GM12892 (cell line): ENCODE results near the gene KREMEN1.

Experiments
- DNase-seq: peaks from one replicate; pipeline ENCODE4 v3.0.0; 2011; ENCODE audit not compliant: insufficient read length
- FAIRE-seq: peaks from 2 replicates; lab custom pipeline; 2011; peaks lifted over from hg19 to GRCh38; lab: Jason Lieb, UNC
- POLR2A ChIP-seq: IDR thresholded peaks from 2 replicates; pipeline ENCODE4 v1.6.1; 2011; ENCODE audit warnings: low read depth, low read length, control low read depth
- POLR2AphosphoS5 ChIP-seq: IDR thresholded peaks from 2 replicates; pipeline ENCODE4 v1.6.1; 2011; ENCODE audit warnings: low read depth, low read length, control low read depth
- TAF1 ChIP-seq: IDR thresholded peaks from 2 replicates; pipeline ENCODE4 v1.6.1; 2011; ENCODE audit warnings: low read depth, mild to moderate bottlenecking, control low read depth, low read length, borderline replicate concordance

KREMEN1 gene

DNA sequence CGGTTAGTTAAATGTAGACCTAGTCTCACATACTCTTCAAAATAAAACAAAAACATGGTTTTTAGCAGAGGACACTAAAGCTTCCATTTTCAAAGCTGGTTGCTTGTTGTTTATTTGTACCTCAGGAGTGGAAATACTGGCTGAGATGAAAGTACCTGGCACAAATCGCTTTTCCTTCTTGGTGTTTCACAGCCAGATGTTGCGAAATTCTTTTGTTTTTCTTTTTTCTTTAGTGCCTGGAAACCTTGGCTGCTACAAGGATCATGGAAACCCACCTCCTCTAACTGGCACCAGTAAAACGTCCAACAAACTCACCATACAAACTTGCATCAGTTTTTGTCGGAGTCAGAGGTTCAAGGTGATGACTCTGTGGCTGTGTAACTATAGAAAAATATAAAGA is 48.3 kb downstream of the KREMEN1 start:
- TF ChIP-seq POLR2AphosphoS5 (no peak), POLR2A (no peak), TAF1 (no peak)
- no peak for DNase-seq
- no peak for FAIRE-seq

GRCh38 chr22:29122041-29122440 is 49.2 kb downstream of the KREMEN1 start:
- DNase-seq (no peak), FAIRE-seq (no peak)
- TF ChIP-seq POLR2AphosphoS5 (no peak), POLR2A (no peak), TAF1 (no peak)

GRCh38 chr22:29124777-29125442 is 52.1 kb downstream of the KREMEN1 start:
- FAIRE-seq = no peak
- TF ChIP-seq POLR2AphosphoS5 (no peak), TAF1 (no peak), POLR2A (no peak)
- no peak for DNase-seq

DNA sequence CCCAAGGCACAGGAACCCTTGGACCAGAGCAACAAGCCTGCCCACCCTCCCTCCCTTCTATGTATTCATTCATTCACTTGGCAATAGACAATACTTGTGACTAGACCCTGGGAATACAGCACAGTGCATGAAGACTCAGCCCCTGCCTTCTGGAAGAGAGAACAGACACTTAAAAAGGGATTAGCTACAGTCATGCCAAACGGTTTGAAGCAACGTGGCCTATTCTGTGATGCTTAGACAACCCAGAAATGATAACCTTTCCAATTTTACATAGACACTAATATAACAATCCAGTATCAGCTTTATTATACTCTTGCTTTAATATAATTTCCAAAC is 52.6 kb downstream of the KREMEN1 start:
- no peak for TF ChIP-seq POLR2A
- TF ChIP-seq POLR2AphosphoS5 = no peak
- no peak for TF ChIP-seq TAF1
- DNase-seq (no peak), FAIRE-seq (no peak)

- DNase-seq = no peak
- FAIRE-seq = no peak
- TF ChIP-seq POLR2AphosphoS5 (no peak), POLR2A (no peak), TAF1 (no peak)
These were observed 53.0 kb downstream of the KREMEN1 start for GRCh38 chr22:29125844-29126243.

GRCh38 chr22:29126670-29127395 is 54.0 kb downstream of the KREMEN1 start:
- FAIRE-seq = no peak
- DNase-seq = no peak
- no peak for TF ChIP-seq TAF1
- no peak for TF ChIP-seq POLR2A
- no peak for TF ChIP-seq POLR2AphosphoS5

DNA sequence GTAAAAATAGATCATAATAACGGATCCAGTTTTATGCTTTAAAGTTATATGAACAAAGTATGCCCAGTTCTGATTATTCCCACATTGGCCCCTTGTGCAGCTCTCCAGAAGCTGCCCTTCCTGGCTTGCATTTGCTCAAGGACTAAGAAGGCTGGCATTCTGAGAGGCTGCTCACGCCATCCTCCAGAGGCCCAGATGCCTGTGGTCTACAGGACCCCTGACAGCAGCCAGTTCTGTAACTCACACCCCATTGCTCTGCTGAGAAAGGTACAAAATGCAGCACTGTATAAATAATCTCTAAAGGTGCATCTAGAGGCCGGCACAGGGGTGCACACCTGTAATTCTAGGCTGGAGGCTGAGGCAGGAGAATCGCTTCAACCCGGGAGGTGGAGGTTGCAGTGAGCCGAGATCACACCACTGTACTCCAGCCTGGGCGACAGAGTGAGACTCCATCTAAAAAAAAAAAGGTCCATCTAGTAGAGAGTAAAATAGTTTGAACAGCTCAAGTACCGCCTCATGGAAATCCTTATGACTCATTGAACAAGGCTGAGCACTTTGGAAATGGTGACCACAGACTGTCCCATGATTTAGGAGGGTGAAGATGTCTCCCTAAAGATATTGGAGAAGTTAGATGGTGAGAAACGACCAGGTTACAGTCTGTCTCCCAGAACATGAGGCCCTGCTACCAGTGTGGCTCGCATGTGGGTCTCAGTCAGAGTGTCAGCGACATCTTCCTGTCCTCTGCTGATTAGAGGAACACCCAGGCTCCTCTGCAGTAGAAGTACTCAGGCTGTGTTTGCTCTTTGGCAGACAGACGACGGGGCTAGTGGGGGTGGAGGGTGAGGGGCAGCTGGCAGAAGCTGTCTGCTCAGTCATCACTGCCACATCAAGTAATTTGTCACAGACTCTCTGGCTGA is 56.3 kb downstream of the KREMEN1 start:
- DNase-seq (no peak), FAIRE-seq (no peak)
- TF ChIP-seq POLR2A (no peak), TAF1 (no peak), POLR2AphosphoS5 (no peak)

DNA sequence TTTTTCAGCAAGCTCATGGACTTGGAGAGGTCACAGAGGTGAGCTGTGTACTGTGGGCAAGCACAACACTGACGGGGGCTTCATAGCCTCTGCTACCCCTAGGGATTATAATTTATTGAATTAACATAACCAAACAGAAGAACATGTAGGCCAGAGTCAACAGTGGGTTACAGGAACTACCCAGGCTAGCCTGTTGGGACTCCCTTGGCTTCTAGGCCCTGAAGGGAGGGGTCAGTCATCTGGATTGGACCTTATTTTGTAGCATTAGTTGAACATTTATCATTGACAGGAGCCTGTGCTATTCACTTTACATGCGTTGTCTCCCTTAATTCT is 56.9 kb downstream of the KREMEN1 start:
- TF ChIP-seq TAF1 (no peak), POLR2AphosphoS5 (no peak), POLR2A (no peak)
- DNase-seq (no peak), FAIRE-seq (no peak)

DNA sequence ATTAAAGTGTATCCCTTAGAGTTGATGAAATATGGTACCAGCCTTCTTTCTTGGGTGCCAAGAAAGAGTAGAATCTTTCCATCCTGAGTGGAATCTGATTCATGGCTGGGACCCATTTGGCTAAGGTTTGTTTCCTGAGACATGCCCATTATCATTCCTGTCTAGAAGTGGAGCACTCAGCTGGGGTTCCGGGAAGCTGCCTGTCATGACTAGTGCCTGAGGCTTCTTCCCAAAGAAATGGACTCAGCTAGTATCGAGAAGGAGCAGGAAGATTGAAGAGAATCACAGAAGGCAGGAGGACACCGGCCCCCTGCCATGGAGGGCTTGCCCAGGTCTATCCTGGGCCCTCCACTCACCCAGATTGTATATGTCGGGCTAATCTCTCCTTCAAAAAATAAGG is 57.6 kb downstream of the KREMEN1 start:
- DNase-seq = no peak
- no peak for FAIRE-seq
- TF ChIP-seq POLR2A (no peak), POLR2AphosphoS5 (no peak), TAF1 (no peak)

- FAIRE-seq (no peak), DNase-seq (no peak)
- no peak for TF ChIP-seq POLR2A
- TF ChIP-seq TAF1 = no peak
- TF ChIP-seq POLR2AphosphoS5 = no peak
These were observed 60.8 kb downstream of the KREMEN1 start for GRCh38 chr22:29133603-29134133.

GRCh38 chr22:29134448-29134847 is 61.6 kb downstream of the KREMEN1 start:
- FAIRE-seq (no peak), DNase-seq (no peak)
- no peak for TF ChIP-seq TAF1
- no peak for TF ChIP-seq POLR2AphosphoS5
- no peak for TF ChIP-seq POLR2A
